Left hindlimb (tissue), 1 donor: ENCODE measurements around the gene RGL1.

Experiments
- DNase-seq: peaks from one replicate; pipeline ENCODE4 v3.0.0-alpha.2; 2018

The RGL1 gene

DNA sequence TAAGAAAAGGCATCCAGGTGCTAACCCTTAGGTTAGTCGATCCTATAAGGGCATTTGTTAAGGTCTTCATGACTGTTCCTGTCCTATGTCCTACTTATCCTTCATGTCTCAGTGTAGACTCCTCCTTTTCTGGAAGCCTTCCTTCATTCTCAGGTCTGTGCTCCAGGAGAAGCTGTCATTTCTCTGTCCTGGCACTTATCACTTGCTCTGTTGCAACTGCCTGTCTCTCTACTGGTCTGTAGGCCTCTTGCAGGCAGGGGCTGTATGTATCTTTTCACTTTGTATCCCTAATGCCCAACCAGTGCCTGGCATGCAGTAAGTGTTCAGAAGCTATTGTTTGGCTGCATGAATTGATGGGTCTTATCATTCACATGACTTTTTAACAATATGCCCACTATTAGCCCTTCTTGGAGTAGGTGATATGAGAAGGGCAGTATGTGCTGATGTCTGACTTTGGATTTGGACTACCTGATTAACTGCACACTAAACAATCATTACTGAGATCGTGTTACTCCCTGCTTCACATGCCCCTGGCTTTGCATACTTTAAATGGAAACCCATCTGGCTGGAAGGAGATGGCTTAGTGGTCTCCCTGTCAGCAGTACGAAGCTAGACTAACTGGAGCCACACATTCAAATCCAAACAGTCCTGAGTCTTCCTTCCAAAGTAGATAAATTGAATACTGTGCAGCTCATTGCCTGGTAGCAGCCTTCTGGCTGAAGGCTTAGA, 88.8 kb downstream of the RGL1 start:
- no peak for DNase-seq

DNA sequence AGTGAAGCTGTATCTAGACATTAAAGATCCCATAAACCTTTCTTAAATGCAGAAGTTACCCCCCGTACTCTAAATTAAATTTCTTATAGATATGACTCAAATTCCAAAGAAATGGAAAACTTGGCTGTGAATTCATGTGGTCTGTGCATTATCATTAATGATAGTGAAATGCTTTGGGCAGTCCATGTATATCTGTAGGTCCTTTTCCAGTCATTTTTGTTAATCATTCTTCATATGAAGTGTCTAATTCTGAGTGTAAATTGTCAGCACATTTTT, 89.3 kb downstream of the RGL1 start:
- no peak for DNase-seq

DNA sequence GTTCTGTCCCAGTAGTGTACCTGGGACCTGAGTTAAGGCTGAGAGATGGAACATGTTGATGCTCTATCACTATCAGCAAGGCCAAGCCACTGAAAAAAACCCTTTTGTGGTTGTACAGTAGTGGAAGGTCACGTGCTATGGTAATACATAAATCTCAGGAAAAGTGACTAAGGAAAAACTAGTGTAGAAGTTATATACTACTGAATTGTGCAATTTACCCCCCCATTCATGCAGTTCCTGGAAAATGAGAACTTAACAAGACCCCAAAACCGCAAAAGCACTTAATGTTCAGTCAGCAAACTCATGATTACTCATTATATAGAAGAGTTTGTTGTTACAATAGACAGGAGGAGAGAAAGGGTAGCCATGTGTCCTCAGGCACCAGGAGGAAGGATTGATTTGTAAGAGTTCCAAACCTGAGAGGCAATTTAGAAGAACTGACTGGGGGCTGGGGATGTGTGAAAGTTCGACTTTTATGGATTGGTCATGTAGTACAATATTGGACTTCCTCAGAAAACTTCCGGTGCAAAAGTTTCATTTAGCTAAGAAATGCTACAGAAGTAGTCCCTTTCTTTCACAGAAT, 91.6 kb downstream of the RGL1 start:
- DNase-seq = no peak

DNA sequence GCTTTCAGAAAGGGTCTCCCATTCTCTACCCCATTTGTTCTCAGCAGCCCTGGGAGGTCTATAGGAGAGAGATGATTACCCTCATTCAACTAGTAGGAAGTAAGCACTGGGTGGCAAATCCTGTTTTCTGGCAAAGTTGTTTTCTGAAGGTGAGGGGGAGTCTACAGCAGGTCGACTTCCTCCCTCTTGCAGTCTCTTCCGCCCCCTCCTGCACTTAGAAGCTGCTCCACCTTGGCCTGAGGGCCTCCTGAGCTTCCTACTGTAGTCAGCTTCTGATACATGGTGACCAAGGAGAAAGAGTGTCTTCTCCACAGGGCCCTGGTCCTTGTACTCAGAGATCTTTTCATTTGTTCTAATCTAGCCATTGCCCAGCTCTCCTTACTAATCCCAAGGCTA, 93.1 kb downstream of the RGL1 start:
- no peak for DNase-seq

DNA sequence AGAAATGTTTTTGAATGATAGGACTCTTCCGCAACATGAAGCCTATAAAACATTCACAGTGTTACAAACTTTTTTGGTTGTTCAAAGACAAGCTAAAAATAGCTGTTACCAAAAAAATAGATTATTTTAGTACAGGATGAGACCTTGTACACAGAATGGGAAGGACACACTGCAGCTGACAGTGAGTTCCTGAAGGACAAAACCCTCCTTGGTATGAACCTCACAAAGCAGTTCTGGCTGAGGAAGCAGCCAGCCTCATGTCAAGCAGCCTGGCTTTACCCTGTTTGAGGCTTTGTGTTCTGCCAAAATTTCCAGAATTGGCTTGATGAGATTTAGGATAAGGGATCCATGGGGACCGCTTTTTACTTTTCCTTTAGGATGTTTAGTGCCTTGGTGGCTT, 93.7 kb downstream of the RGL1 start:
- no peak for DNase-seq

DNA sequence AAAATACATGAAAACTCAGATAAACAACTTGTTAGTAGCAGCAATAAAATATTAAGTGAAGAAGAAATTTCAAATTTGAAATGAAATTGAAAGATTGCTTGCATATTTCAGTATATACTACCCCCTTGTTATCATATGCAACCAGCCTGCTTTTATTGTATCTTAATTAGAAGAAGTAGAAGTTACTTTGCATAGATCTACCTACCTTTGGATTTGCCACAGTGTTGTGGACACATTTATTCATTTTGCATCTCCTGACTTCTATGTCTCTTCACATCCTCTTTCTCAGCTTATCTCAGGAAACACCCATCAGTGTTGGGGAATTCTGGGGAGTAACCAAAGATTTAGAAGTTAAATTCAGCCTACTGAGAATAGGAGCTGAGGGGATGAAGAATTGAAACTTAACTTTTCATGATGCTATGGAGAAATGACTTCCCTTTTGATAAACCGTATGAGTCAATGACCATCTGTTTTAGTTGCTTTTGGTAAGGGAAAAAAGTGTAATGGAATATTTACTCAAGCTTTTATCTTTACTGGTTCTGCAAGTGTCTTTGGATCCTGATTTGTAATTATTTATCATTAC, 96.9 kb downstream of the RGL1 start:
- no peak for DNase-seq

DNA sequence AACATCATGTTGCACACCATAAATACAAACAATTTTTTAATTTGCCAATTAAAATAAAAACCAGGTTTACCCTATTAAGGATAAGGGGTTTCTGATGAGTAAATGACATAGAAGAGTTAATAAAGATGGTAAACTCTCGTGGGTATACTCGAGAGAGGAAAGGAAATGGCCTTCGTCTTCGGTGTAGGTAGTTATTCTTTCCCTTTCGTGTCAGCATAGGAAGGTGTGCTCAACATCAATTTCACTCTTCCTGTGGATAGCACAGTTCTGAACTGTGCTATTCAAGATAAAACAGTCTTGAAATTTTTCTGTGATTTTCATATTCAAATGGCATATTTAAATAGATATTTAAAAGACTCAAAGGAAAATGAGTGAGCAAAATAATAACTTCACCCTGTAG, 98.2 kb downstream of the RGL1 start:
- no peak for DNase-seq

DNA sequence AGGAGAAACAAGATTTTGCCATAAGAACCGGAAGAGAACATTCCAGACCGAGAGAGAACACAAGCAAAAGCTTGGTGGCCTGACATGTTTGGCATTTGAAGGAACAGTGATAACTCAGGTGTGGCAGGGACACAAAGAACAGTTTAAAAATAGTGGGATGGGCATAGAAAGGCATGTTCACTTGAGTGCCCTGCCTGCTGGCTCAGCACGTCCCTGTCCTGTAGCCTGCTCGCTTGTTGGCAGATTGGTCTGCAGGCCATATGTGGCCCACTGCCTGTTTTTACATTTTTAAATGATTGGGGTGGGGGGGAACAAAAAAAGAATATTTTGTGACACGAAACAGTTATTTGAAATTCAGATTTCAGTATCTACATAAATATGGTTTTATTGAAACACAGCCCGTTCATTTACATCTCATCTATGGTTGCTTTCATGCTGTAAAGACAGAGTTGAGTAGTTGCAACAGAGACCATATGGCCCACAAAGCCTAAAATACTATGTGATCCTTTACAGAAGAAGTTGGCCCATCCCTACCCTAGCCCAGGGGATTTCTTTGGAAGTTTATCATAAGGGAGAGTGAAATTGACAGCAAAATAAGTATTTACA, 100.7 kb downstream of the RGL1 start:
- no peak for DNase-seq

DNA sequence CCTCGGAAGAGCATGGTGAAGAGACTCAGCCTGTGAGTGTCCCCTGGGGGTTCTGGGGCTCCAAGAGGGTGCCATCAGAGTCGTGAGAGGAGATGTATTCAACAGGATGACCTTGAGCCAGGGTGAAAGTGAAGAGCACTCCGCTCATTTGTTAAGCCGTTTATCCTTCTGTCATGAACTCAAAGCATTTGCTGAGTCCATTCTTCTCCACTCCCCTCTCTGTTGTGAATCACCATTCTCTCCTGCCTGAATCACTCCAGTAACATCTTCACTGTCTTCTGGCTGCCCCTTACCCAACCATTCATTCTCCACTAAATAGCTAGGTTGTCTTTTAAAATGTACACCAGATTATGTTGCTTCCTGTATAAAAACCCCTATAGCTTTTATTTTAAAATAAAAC, 102.2 kb downstream of the RGL1 start:
- no peak for DNase-seq

DNA sequence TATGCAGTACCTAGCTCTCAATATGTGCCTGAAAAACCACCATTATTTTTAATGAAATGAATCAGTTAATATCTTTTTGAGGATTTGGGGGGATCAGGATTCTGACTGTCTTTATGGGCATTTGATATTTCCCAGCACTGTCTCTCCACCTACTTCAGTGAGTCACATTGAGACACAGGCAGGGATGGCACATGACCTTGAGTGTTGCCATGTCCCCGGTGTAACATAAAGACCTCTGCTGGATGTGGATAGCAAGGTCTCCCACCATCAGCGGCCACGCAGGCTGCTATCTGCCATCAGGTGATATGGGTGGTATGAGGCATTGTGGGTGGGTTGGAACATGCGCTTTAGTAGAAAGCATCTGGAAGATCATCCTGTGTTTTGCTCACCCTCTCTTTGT, 103.2 kb downstream of the RGL1 start:
- DNase-seq = no peak

DNA sequence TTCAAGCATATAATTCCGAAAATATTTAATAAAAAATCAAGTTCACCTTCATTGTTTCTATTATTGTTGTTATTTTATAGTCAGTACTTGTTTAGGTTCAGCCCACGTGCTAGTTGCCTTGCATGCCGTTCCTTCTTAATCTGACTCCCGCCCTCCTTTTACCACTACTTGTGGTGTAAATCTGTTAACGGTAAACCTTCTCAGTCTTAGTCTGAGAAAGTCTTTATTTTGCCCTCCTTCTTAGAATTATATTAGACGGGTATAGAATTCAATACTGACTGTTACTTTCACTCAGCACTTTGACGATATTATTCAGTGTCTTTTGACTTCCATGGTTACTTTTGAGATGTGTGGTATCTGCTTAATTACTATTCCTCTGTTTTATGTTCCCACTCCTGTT, 104.8 kb downstream of the RGL1 start:
- no peak for DNase-seq

DNA sequence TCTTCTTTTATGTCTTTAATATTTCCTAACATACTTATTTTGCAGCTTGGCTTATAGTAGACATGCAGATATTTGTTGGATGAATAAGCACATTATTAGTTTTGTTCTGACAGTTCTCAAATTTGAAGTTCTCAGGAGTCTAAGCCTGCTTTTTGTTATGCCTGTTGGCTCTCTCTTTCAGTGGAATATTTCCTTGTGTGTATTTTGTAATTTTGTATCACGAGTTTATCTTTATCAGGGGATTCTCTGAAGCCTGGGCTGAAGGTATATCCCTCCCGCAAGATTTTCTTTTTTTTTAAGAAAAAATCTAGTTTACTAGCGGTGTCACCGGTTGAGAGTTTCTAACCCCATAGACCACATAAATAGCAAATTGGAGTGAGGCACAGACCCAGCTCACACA, 105.9 kb downstream of the RGL1 start:
- DNase-seq = no peak

DNA sequence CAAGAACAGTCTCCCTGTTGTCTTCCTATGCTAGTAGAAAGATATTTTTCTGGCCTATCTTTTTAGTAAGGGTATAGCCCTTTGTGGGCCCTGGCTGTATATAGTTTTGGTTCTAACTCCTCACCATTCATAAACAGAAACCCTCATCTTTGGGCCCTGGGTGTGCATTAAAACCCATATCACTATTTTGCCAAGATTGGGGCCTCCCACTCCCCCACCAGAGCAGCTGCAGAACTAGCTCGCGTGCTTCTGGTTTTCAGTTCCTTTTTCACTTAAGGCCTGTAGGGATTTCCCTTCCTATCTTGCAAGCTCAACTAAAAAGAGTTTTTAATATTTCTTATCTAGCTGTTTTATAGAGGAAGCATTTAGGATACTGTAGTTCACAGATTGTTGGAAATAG, 106.4 kb downstream of the RGL1 start:
- no peak for DNase-seq

DNA sequence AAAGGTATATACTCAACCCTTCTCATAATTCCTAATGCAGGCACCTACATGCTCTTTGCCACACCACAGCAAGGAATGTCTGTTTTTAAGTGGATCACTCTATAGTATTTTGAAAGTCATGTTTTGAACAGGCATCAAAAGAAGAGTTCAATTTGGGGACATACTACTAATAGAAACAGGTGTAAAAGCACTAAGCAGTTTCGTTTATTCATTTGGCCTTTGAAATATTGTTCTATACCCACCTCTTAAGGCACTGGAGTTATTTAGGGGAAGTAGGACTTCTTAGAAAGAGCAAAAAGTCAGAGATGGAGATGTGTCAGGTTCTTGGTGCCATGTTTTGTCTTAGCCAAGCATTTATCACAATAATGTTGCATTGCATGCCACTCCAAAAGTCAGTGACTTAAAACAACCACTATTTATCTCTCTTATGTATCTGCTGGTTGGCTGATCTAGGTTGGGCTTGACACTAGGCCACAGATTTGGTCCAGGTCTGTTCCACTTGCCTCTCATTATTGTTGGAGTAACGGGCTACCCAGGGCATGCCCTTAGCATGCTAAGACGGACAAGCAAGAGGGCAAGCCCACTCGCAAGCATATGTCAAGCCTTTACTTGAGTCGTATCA, 107.5 kb downstream of the RGL1 start:
- no peak for DNase-seq

DNA sequence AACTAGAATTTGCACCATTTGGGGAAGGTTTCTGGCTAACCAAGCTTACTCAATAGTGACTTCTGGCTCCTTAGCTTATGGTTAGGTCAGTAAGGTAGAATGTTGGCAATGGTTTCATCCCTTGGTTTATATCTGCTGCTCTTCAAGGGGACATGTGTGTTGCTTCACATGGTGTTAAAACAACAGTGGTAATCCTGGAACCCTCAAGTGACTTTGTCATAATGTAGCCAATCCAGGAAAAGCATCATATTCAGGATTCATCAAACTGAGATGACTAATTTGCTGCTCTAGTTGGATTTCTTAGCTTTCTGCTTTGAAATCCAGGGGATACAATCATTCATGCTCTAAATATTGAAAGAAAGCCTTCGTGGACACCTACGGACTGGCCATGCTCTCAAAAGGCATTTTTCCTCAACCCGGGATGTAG, 108.7 kb downstream of the RGL1 start:
- DNase-seq = no peak

DNA sequence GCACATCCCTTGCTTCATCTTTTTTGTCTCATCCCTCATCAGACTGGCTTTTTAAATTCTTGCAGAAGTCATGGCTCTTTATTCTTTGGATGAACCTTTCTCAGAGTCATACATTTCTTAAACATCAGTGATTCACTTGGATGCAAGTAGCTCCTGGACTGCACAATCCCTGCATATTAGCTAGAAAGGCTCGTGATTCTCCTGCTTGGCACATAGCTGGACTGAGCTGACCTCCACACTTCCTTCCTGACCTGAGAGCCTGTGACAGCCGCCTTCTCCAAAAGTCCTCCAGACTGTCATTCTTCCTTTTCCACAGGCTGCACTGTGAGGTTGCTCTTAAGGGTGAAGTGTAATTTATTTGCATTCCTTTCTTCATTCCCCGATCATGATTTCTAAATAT, 109.4 kb downstream of the RGL1 start:
- no peak for DNase-seq

DNA sequence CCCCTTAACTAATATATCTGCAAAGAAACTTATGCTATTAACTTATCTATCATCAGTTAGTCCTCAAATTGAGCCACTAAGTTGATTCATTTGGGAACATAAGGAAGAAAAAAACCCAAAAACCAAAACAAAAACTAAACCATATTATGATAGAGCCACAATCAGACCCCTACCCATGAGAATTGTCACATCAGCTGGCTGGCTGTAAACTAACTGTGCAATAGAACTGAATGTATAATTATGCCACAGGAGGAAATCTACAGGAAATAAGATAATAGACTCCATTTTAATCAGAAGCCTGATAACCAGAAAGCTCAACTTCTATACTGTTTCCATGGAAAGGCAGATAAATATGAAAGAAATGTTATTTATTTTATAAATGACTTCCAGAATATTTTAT, 110.0 kb downstream of the RGL1 start:
- DNase-seq = no peak

DNA sequence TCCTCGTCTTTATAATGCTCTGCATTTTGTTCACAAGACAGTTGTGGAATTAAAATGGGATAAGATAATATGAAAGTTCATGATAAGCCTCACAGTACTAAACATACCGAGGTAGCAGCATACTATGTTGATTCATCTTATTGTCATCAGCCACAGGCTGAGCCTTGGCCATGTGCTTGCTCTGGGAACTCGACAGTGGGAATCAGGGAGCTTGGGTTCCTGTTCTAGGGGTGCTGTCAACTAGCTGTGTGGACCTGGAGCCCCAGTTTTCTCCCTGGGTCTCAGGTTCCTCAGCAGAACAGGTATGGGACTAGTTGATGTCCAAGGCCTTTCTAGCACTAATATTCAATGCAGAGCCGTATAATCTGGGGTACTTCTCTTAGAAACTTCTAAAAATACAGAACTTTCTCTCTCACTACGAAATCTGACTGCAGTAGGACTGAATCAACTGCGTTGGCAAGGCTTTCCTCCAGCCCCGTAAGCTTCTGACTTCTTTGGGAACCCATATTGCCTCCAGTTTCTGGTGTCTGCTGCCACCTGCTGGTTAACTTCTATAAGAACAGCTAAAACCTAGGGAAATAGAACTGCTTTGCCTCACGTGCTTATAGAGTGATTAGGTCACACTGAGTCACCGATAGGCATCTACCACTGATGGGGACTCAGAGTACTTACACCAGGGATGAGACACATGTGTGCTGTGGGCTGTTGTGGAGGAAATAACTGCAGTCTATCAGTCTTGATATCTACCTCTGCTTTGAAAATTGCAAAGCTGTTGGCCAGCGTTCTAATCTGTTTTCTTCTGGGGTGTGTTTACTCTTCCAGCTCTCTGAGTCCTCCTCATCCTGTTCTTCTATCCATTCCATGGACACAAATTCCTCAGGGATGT, 110.9 kb downstream of the RGL1 start:
- peak; percentile 82 for DNase-seq

DNA sequence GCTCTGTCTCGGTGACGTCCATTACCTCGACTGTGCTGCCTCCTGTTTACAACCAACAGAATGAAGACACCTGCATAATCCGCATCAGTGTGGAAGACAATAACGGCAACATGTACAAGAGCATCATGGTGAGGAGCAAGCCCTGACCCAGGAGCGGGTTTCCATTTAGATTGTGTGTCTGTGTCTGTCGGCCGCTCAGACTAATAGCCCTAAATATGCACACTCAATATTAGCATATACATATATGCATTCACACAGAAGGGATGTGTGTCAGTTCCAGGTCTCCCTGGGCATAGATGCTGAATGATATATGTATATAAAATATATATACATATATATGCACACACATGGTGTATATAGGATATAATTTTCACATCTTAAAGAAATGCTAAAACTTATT, 111.7 kb downstream of the RGL1 start:
- DNase-seq = no peak

DNA sequence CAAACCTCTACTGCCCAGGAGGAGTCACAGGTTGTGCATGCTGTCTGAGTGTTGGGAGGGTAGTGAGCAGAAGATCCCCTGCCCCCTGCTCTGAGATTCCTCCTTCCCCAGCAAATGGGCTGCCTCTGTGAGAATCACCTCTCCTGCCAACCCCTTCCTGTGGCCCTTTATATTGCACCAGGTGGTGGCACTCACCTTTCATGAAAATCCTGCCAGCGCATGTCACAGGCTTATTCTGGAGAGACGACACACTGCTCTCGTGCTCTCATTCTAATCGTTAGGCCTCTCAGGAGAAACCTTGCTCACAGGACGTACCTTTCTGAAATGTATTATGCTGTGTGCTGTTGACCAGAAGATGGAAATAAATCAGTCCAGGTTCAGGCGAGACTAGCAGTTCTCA, 113.7 kb downstream of the RGL1 start:
- DNase-seq = no peak

DNA sequence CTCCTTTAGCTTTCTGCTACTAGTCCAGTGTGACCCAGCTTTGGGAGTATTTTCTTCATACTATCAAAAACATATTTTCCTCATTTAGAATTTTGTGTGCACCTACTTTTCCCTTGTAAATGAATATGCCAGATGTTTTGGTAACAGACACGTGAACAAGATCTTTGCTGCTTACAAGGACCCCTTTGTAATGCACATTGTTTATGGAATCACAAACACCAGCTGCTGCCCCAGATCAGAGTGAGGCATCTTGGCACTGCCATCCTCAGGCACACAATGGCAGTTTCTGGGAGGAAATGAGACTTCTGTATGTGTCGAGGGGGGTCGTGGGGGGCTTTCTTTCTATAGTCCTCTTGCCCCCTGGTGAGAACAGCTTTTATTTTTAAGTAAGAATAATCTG, 115.7 kb downstream of the RGL1 start:
- DNase-seq = no peak

DNA sequence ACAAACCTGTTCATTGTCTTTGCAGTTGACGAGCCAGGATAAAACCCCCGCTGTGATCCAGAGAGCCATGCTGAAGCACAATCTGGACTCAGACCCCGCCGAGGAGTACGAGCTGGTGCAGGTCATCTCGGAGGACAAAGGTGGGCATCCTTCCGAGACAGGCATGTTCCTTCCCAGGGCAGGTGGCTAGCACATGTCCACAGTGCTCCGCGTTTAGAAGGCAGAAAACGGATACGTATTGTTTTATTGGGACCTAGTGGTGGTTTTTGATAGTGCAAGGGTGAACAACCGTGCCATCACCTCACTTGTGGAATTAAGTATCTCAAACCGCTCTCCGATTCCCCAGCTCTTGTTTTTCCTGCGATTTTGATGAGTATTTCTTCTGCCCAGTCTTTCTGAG, 117.3 kb downstream of the RGL1 start:
- DNase-seq = no peak

DNA sequence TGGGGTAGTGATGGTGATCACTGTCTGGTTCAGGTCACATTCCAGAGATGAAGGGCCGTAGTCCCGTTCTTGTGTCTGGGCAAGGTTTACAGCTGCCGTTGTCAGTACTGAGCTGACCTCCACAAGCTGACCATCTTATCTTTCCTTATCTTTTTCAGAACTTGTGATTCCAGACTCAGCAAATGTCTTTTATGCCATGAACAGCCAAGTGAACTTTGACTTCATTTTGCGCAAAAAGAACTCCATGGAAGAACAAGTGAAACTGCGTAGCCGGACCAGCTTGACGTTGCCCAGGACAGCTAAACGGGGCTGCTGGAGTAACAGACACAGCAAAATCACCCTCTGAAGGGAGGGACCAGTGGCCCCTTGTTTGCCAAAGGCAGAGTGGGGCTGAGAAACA, 121.0 kb downstream of the RGL1 start:
- DNase-seq = no peak
